ENCODE results near the gene SIT1.
A peak's percentile ranks its signal among the peaks of the same experiment; 100 is the strongest.

The SIT1 gene

GRCh38 chr9:35603986-35604577 lies 46.6 kb downstream of the SIT1 start:
- DNase-seq: peak; percentile 80

GRCh38 chr9:35603506-35603985 lies 47.2 kb downstream of the SIT1 start:
- DNase-seq: no peak

GRCh38 chr9:35599763-35600604 lies 50.7 kb downstream of the SIT1 start:
- DNase-seq: no peak
